Stomach (tissue), 4 donors: Measurements from ENCODE around the gene C6orf89.

Source experiments
- CTCF ChIP-seq, 7 experiments: fragments of 450-650 bp in 4 of 7; fragments of 200-600 bp in 3 of 7; sonication (generic) in 3 of 7; IDR thresholded peaks; one replicate each; pipeline ENCODE4 v1.5.1; 2016 to 2019; ENCODE audit warnings: antibody characterized with exemption in 7 of 7, control low read depth in 2 of 7, mild to moderate bottlenecking in 1 of 7
- POLR2A ChIP-seq, 4 donors: fragments of 450-650 bp; IDR thresholded peaks; one replicate each; pipeline ENCODE4 v1.6.1; 2016; ENCODE audit warnings: antibody characterized with exemption in 4 of 4, control low read depth in 2 of 4, mild to moderate bottlenecking in 1 of 4, moderate library complexity in 1 of 4

GRCh38 chr6:36915599-36915998, 29.8 kb downstream of the C6orf89 start:
- TF ChIP-seq CTCF (IDR thresholded peaks at IDR 0.05) (no peak), POLR2A (IDR thresholded peaks at IDR 0.05) (no peak)
